H1 (cell line): Measurements from ENCODE around the gene RNF13.

Experiments used
- CTCF ChIP-seq, 3 experiments: IDR thresholded peaks; 1 replicate in 2 of 3; 2 replicates in 1 of 3; pipeline versions ENCODE4 v1.5.1 to v1.6.1; 2011; ENCODE audit warnings: low read length in 3 of 3, mild to moderate bottlenecking in 3 of 3, inconsistent platforms in 2 of 3, low read depth in 1 of 3, moderate library complexity in 1 of 3; ENCODE audit not compliant: insufficient read depth in 1 of 3; ENCODE audit errors: control extremely low read depth in 1 of 3
- EGR1 ChIP-seq: IDR thresholded peaks from 2 replicates; pipeline ENCODE4 v1.6.1; 2011; ENCODE audit warnings: low read depth, low read length, borderline replicate concordance
- EZH2 ChIP-seq: fragments of 200-600 bp; sonication (generic); IDR thresholded peaks from 2 replicates; pipeline ENCODE4 v1.7.1; 2012; ENCODE audit warnings: low read depth, mild to moderate bottlenecking, moderate library complexity, low read length, inconsistent platforms; ENCODE audit not compliant: severe bottlenecking
- HDAC2 ChIP-seq, 2 experiments: fragments of 300-600 bp in 1 of 2; sonication (generic) in 1 of 2; IDR thresholded peaks; 2 replicates each; pipeline ENCODE4 v1.6.1; 2011 to 2012; ENCODE audit warnings: low read depth in 2 of 2, low read length in 2 of 2, mild to moderate bottlenecking in 2 of 2, moderate library complexity in 2 of 2, borderline replicate concordance in 1 of 2, inconsistent platforms in 1 of 2
- JUN ChIP-seq: IDR thresholded peaks from 2 replicates; pipeline ENCODE4 v1.6.1; 2011; ENCODE audit warnings: low read depth, mild to moderate bottlenecking, improper control_type of control experiment, low read length
- MAFK ChIP-seq: IDR thresholded peaks from 2 replicates; pipeline ENCODE4 v1.6.1; 2012; ENCODE audit warnings: low read depth, mild to moderate bottlenecking, improper control_type of control experiment, low read length
- POLR2A ChIP-seq, 2 experiments: IDR thresholded peaks; 1 replicate in 1 of 2; 2 replicates in 1 of 2; pipeline ENCODE4 v1.6.1; 2011; ENCODE audit warnings: low read depth in 2 of 2, low read length in 2 of 2, mild to moderate bottlenecking in 2 of 2; ENCODE audit errors: control extremely low read depth in 1 of 2
- TF ChIP-seq, protein P1 (sequence below): IDR thresholded peaks from 2 replicates; pipeline ENCODE4 v1.6.1; 2012; ENCODE audit warnings: inconsistent platforms
- TF ChIP-seq, protein P2 (sequence below): IDR thresholded peaks from 2 replicates; pipeline ENCODE4 v1.6.1; 2011; ENCODE audit warnings: low read length, improper control_type of control experiment

- TF ChIP-seq HDAC2 (IDR thresholded peaks at IDR 0.05; ENCODE audit: borderline replicate concordance in 1 of 2, low read depth in 2 of 2, low read length in 2 of 2) = no peak
- no peak for TF ChIP-seq CTCF (IDR thresholded peaks at IDR 0.05; ENCODE audit: control extremely low read depth in 1 of 3, insufficient read depth in 1 of 3, low read depth in 1 of 3, low read length in 3 of 3)
- no peak for TF ChIP-seq EGR1
- no peak for TF ChIP-seq JUN
- no peak for TF ChIP-seq MAFK
- no peak for TF ChIP-seq POLR2A (IDR thresholded peaks at IDR 0.05; ENCODE audit: control extremely low read depth in 1 of 2, low read depth in 2 of 2, low read length in 2 of 2)
- TF ChIP-seq EZH2 = no peak
- TF ChIP-seq, protein P1, sequence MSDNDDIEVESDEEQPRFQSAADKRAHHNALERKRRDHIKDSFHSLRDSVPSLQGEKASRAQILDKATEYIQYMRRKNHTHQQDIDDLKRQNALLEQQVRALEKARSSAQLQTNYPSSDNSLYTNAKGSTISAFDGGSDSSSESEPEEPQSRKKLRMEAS = no peak
- TF ChIP-seq, protein P2, sequence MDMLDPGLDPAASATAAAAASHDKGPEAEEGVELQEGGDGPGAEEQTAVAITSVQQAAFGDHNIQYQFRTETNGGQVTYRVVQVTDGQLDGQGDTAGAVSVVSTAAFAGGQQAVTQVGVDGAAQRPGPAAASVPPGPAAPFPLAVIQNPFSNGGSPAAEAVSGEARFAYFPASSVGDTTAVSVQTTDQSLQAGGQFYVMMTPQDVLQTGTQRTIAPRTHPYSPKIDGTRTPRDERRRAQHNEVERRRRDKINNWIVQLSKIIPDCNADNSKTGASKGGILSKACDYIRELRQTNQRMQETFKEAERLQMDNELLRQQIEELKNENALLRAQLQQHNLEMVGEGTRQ = no peak
Observed at GRCh38 chr3:149895339-149895738, 82.3 kb downstream of the RNF13 start.
